ENCODE results near the gene RELL2.

DNA sequence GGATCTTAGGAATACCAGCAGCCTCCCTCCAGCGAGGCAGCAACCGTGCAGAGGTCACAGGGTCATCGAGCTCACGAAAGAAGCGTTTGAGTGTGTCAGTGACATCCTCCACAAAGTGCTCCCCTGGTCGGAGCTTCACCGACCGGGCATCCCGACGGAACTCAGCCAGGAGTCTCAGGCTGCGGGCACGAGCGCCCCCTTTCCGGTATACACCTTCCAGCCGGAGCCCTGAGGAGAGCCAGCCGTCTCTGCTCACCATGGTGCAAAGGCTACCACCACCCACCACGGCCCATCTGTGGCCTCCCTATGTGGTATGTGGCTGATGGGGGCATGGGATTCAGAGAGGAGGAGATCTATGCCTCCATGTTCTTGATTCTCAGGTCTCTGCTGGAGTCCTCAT is 25.2 kb downstream of the RELL2 start:
- TF ChIP-seq ZBTB21 (tag by site-specific recombination; IDR thresholded peaks at IDR 0.05) (no peak), ZNF423 (tag by site-specific recombination; IDR thresholded peaks at IDR 0.05) (no peak), ZNF10 (tag by site-specific recombination; IDR thresholded peaks at IDR 0.05) (no peak), YY1 (tag by site-specific recombination; IDR thresholded peaks at IDR 0.05) (no peak)
- TF ChIP-seq, protein P1, sequence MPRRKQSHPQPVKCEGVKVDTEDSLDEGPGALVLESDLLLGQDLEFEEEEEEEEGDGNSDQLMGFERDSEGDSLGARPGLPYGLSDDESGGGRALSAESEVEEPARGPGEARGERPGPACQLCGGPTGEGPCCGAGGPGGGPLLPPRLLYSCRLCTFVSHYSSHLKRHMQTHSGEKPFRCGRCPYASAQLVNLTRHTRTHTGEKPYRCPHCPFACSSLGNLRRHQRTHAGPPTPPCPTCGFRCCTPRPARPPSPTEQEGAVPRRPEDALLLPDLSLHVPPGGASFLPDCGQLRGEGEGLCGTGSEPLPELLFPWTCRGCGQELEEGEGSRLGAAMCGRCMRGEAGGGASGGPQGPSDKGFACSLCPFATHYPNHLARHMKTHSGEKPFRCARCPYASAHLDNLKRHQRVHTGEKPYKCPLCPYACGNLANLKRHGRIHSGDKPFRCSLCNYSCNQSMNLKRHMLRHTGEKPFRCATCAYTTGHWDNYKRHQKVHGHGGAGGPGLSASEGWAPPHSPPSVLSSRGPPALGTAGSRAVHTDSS (tag by site-specific recombination; IDR thresholded peaks at IDR 0.05): no peak

Measured in HEK293 (cell line).